HCT116 (cell line): ENCODE results near the gene NAV3. TPM values are rescaled to one million over a fixed set of nuclear protein-coding genes. Genes with fewer than 3 reads are reported as not detected.

Experiments used
- ATAC-seq: fragments of 200-7000 bp; cut with Tn5 transposase; 2 replicates; pipeline ENCODE4 v1.9.1; 2020; ENCODE audit warnings: mild to moderate bottlenecking, moderate library complexity
- BruUV-seq: library from RNA; stranded (reverse); fragments of 400-500 nt; replicated peaks from 2 replicates; lab custom pipeline; 2021; lab: Mats Ljungman, UMichigan
- CTCF ChIA-PET: fragments of 300-600 bp; sonication (Branson Sonifier 250); formaldehyde crosslinking; loops from one replicate; lab custom pipeline; 2021; ENCODE audit warnings: antibody characterized with exemption; lab: Charles Lee
- POLR2A ChIA-PET: fragments of 300-600, 350-600 bp; sonication (Branson Sonifier 250); formaldehyde crosslinking; loops from one replicate; lab custom pipeline; 2021; ENCODE audit warnings: antibody characterized with exemption; lab: Charles Lee
- RAD21 ChIA-PET, 2 experiments: fragments of 300-600 bp; sonication (Branson Sonifier 250); formaldehyde crosslinking; loops; one replicate each; lab custom pipeline; 2023; ENCODE audit warnings: low total read pairs in 2 of 2; ENCODE audit not compliant: uncharacterized antibody in 2 of 2, unreplicated experiment in 2 of 2, low non-redundant PET in 1 of 2; lab: Charles Lee
- DNase-seq: peaks from one replicate; pipeline ENCODE4 v3.0.0-alpha.2; 2010; ENCODE audit warnings: low read depth, low spot score
- H2AFZ ChIP-seq: fragments of 200-600 bp; shearing (Covaris generic), sonication (generic); 2 replicates; pipeline ENCODE4 v1.6.1; 2017; ENCODE audit warnings: low read depth, mixed run types, mixed read lengths, antibody characterized with exemption, low read length; ENCODE audit not compliant: poor library complexity, severe bottlenecking
- H3K27ac ChIP-seq: 2 replicates; pipeline ENCODE4 v1.5.1; 2012; ENCODE audit warnings: low read depth, low read length
- H3K27me3 ChIP-seq: fragments of 200-600 bp; sonication (generic); 2 replicates; pipeline ENCODE4 v1.6.1; 2016; ENCODE audit warnings: mixed run types, low read length, mixed read lengths; ENCODE audit not compliant: insufficient read depth
- H3K36me3 ChIP-seq, 2 experiments: fragments of 200-500 bp in 1 of 2; fragments of 200-600 bp in 1 of 2; sonication (Bioruptor generic) in 1 of 2; sonication (generic) in 1 of 2; 2 replicates each; pipeline versions ENCODE4 v1.5.1 to v1.6.1; 2014 to 2016; ENCODE audit warnings: low read length in 2 of 2, inconsistent platforms in 1 of 2, mixed read lengths in 1 of 2, mixed run types in 1 of 2; ENCODE audit not compliant: insufficient read depth in 2 of 2, control insufficient read depth in 1 of 2
- H3K4me1 ChIP-seq, 2 experiments: fragments of 200-600 bp in 1 of 2; sonication (generic) in 1 of 2; 2 replicates each; pipeline versions ENCODE4 v1.5.1 to v1.6.1; 2012 to 2017; ENCODE audit warnings: low read length in 2 of 2, inconsistent platforms in 1 of 2, mild to moderate bottlenecking in 1 of 2, mixed read lengths in 1 of 2, mixed run types in 1 of 2, moderate library complexity in 1 of 2; ENCODE audit not compliant: insufficient read depth in 2 of 2, control insufficient read depth in 1 of 2
- H3K4me2 ChIP-seq: fragments of 200-600 bp; sonication (generic); 2 replicates; pipeline ENCODE4 v1.6.1; 2017; ENCODE audit warnings: mixed run types, low read length, mixed read lengths
- H3K4me3 ChIP-seq, 2 experiments: fragments of 200-600 bp in 1 of 2; sonication (generic) in 1 of 2; replicated peaks in 1 of 2; 2 replicates each; pipeline ENCODE4 v1.5.1; 2011 to 2016; ENCODE audit warnings: low read length in 2 of 2, control low read depth in 1 of 2, low read depth in 1 of 2, mild to moderate bottlenecking in 1 of 2, mixed read lengths in 1 of 2, mixed run types in 1 of 2
- H3K79me2 ChIP-seq: fragments of 200-600 bp; sonication (generic); 2 replicates; pipeline ENCODE4 v1.6.1; 2017; ENCODE audit warnings: mild to moderate bottlenecking, mixed run types, low read length, moderate library complexity, mixed read lengths; ENCODE audit not compliant: insufficient read depth
- H3K9ac ChIP-seq: fragments of 200-600 bp; sonication (generic); 2 replicates; pipeline ENCODE4 v1.6.1; 2016; ENCODE audit warnings: low read length, mixed read lengths
- H3K9me2 ChIP-seq: fragments of 200-600 bp; sonication (generic), shearing (Covaris generic); 2 replicates; pipeline ENCODE4 v1.6.1; 2017; ENCODE audit warnings: mixed run types, mild to moderate bottlenecking, moderate library complexity; ENCODE audit not compliant: insufficient read depth
- H3K9me3 ChIP-seq, 2 experiments: fragments of 200-500 bp in 1 of 2; fragments of 200-600 bp in 1 of 2; sonication (Bioruptor generic) in 1 of 2; sonication (generic) in 1 of 2; 2 replicates each; pipeline ENCODE4 v1.6.1; 2014 to 2017; ENCODE audit warnings: low read length in 2 of 2, mixed read lengths in 2 of 2, inconsistent platforms in 1 of 2, low read depth in 1 of 2, mild to moderate bottlenecking in 1 of 2, mixed run types in 1 of 2, moderate library complexity in 1 of 2; ENCODE audit not compliant: control insufficient read depth in 1 of 2, insufficient read depth in 1 of 2
- H4K20me1 ChIP-seq: fragments of 200-600 bp; sonication (generic), shearing (Covaris generic); 2 replicates; pipeline ENCODE4 v1.6.1; 2017; ENCODE audit warnings: mixed run types, mild to moderate bottlenecking, moderate library complexity; ENCODE audit not compliant: insufficient read depth
- CBX3 ChIP-seq: IDR thresholded peaks from 2 replicates; pipeline ENCODE4 v1.6.1; 2012; ENCODE audit warnings: low read depth
- CEBPB ChIP-seq: IDR thresholded peaks from 2 replicates; pipeline ENCODE4 v1.6.1; 2012; ENCODE audit warnings: low read depth
- CTCF ChIP-seq, 3 experiments: fragments of 200-600 bp in 1 of 3; sonication (generic) in 1 of 3; IDR thresholded peaks in 2 of 3; conservative IDR thresholded peaks in 1 of 3; 2 replicates each; pipeline ENCODE4 v1.5.1; 2012 to 2017; ENCODE audit warnings: low read depth in 2 of 3, low read length in 2 of 3, antibody characterized with exemption in 1 of 3, borderline replicate concordance in 1 of 3, control low read depth in 1 of 3, mild to moderate bottlenecking in 1 of 3, mixed read lengths in 1 of 3, mixed run types in 1 of 3, moderate library complexity in 1 of 3; ENCODE audit not compliant: insufficient read depth in 1 of 3
- EZH2 ChIP-seq: fragments of 200-600 bp; sonication (generic); IDR thresholded peaks from 2 replicates; pipeline ENCODE4 v1.6.1; 2017; ENCODE audit warnings: antibody characterized with exemption, mixed run types
- MAX ChIP-seq: IDR thresholded peaks from 2 replicates; pipeline ENCODE4 v1.6.1; 2012
- POLR2AphosphoS5 ChIP-seq: IDR thresholded peaks from 2 replicates; pipeline ENCODE4 v1.6.1; 2011; ENCODE audit warnings: mild to moderate bottlenecking, low read depth, low read length, moderate library complexity
- REST ChIP-seq: IDR thresholded peaks from 2 replicates; pipeline ENCODE4 v1.6.1; 2012; ENCODE audit warnings: low read depth
- TCF7L2 ChIP-seq: IDR thresholded peaks from 2 replicates; pipeline ENCODE4 v1.7.0; 2011; ENCODE audit warnings: borderline replicate concordance, inconsistent platforms; ENCODE audit not compliant: insufficient read depth, insufficient read length; ENCODE audit errors: extremely low read depth
- ZFX ChIP-seq: fragments of 450-650 bp; IDR thresholded peaks from 2 replicates; pipeline ENCODE4 v1.6.1; 2017
- ZNF274 ChIP-seq: fragments of 200-500 bp; sonication (Bioruptor generic); IDR thresholded peaks from 2 replicates; pipeline ENCODE4 v1.6.1; 2014; ENCODE audit warnings: mild to moderate bottlenecking, low read depth, low read length, inconsistent platforms
- intact Hi-C: fragments of 100-400 bp; cut with micrococcal nuclease; formaldehyde crosslinking; loops from 2 replicates; pipeline ENCODE4 v1.10.0; 2022
- total RNA-seq: library from RNA; stranded (reverse); gene quantifications from one replicate; pipeline ENCODE4 v1.2.1, GENCODE V29; 2021; ENCODE audit not compliant: unreplicated experiment

Gene NAV3
- total RNA-seq, 1 experiment from 2014 or later: 7.8 TPM

- H3K9me3 ChIP-seq: no peaks in the 10 kb centered on the region
- CTCF ChIA-PET: no interaction called here
- no peak overlapping the region for H3K4me2 ChIP-seq
- ATAC-seq: no peak
- H3K4me1 ChIP-seq: no peaks in the 10 kb centered on the region
- H3K27me3 ChIP-seq: no peaks in the 10 kb centered on the region
- BruUV-seq: no TSS peak
- H3K36me3 ChIP-seq: no peaks in the 10 kb centered on the region
- POLR2A ChIA-PET: no interaction called here
- intact Hi-C loops: no loop called here
- H3K4me3 ChIP-seq: no peak overlapping the region
- RAD21 ChIA-PET: no interaction called here
- no peak overlapping the region for H2AFZ ChIP-seq
- no peaks in the 10 kb centered on the region for H3K9me2 ChIP-seq
- H3K9ac ChIP-seq: no peak overlapping the region
- H3K79me2 ChIP-seq: no peaks in the 10 kb centered on the region
- no peak overlapping the region for H3K27ac ChIP-seq
- TF ChIP-seq CTCF (IDR thresholded peaks at IDR 0.05 in 2 of 3, conservative IDR thresholded peaks at IDR 0.05 in 1 of 3; ENCODE audit: borderline replicate concordance in 1 of 3, insufficient read depth in 1 of 3, low read depth in 2 of 3, low read length in 2 of 3): no peak
- no peak for TF ChIP-seq TCF7L2
- TF ChIP-seq MAX: no peak
- no peak for TF ChIP-seq CBX3
- no peak for TF ChIP-seq ZNF274
- no peak for DNase-seq
- H4K20me1 ChIP-seq: no peaks in the 10 kb centered on the region
These were observed 209.4 kb downstream of the NAV3 start for GRCh38 chr12:78040111-78040510.

GRCh38 chr12:78050790-78051189, 220.1 kb downstream of the NAV3 start:
- CTCF ChIA-PET: no interaction called here
- TF ChIP-seq CEBPB (no peak), POLR2AphosphoS5 (no peak), TCF7L2 (no peak), EZH2 (no peak), REST (no peak), ZFX (no peak), CTCF (IDR thresholded peaks at IDR 0.05 in 2 of 3, conservative IDR thresholded peaks at IDR 0.05 in 1 of 3; ENCODE audit: borderline replicate concordance in 1 of 3, insufficient read depth in 1 of 3, low read depth in 2 of 3, low read length in 2 of 3) (no peak)
- TF ChIP-seq, all 23 proteins: peak for 0
- H3K9me2 ChIP-seq: no peaks in the 10 kb centered on the region
- no peak overlapping the region for H3K27ac ChIP-seq
- no TSS peak for BruUV-seq
- DNase-seq: no peak
- H3K4me2 ChIP-seq: no peak overlapping the region
- RAD21 ChIA-PET: no interaction called here
- H3K9ac ChIP-seq: no peak overlapping the region
- H3K9me3 ChIP-seq: no peaks in the 10 kb centered on the region
- intact Hi-C loops: no loop called here
- H3K27me3 ChIP-seq: no peaks in the 10 kb centered on the region
- ATAC-seq: no peak
- H2AFZ ChIP-seq: no peak overlapping the region
- H3K79me2 ChIP-seq: no peaks in the 10 kb centered on the region
- H4K20me1 ChIP-seq: no peaks in the 10 kb centered on the region
- H3K4me1 ChIP-seq: no peaks in the 10 kb centered on the region
- H3K4me3 ChIP-seq: no peak overlapping the region
- no peaks in the 10 kb centered on the region for H3K36me3 ChIP-seq
- POLR2A ChIA-PET: no interaction called here
